DND-41 (cell line): ENCODE results near the gene VWDE.

Experiments
- ATAC-seq: fragments of 200-7000 bp; cut with Tn5 transposase; 3 replicates; pipeline ENCODE4 v1.9.1; 2021; ENCODE audit warnings: low read depth; ENCODE audit not compliant: insufficient read depth
- DNase-seq: peaks from one replicate; pipeline ENCODE4 v3.0.0-alpha.2; 2020
- H2AFZ ChIP-seq: 2 replicates; pipeline ENCODE4 v1.6.0; 2012; ENCODE audit warnings: low read depth, low read length
- H3K27ac ChIP-seq: 2 replicates; pipeline ENCODE4 v1.5.1; 2012; ENCODE audit warnings: low read length, inconsistent platforms
- H3K27me3 ChIP-seq: fragments of 200-600 bp; sonication (generic); 2 replicates; pipeline ENCODE4 v1.6.0; 2012; ENCODE audit warnings: low read length, mild to moderate bottlenecking, inconsistent platforms; ENCODE audit not compliant: insufficient read depth, poor library complexity
- H3K36me3 ChIP-seq: 2 replicates; pipeline ENCODE4 v1.5.1; 2012; ENCODE audit warnings: low read length, inconsistent platforms; ENCODE audit not compliant: insufficient read depth
- H3K4me1 ChIP-seq: 2 replicates; pipeline ENCODE4 v1.5.1; 2012; ENCODE audit warnings: mild to moderate bottlenecking, low read length; ENCODE audit not compliant: insufficient read depth
- H3K4me2 ChIP-seq: 2 replicates; pipeline ENCODE4 v1.6.0; 2012; ENCODE audit warnings: mild to moderate bottlenecking, moderate library complexity, low read length, inconsistent platforms; ENCODE audit not compliant: insufficient read depth
- H3K4me3 ChIP-seq, 2 experiments: fragments of 200-600 bp in 1 of 2; shearing (Covaris generic) in 1 of 2; 2 replicates each; pipeline ENCODE4 v1.5.1; 2012 to 2016; ENCODE audit warnings: inconsistent platforms in 2 of 2, low read length in 2 of 2, mild to moderate bottlenecking in 2 of 2, low read depth in 1 of 2, moderate library complexity in 1 of 2
- H3K79me2 ChIP-seq: 2 replicates; pipeline ENCODE4 v1.6.0; 2012; ENCODE audit warnings: low read length, inconsistent platforms; ENCODE audit not compliant: insufficient read depth
- H3K9ac ChIP-seq: 2 replicates; pipeline ENCODE4 v1.6.0; 2012; ENCODE audit warnings: low read depth, mild to moderate bottlenecking, inconsistent platforms, low read length, moderate library complexity
- H3K9me3 ChIP-seq: 2 replicates; pipeline ENCODE4 v1.5.1; 2012; ENCODE audit warnings: low read length, moderate library complexity, mild to moderate bottlenecking, inconsistent platforms; ENCODE audit not compliant: insufficient read depth, severe bottlenecking
- H4K20me1 ChIP-seq: 2 replicates; pipeline ENCODE4 v1.6.0; 2012; ENCODE audit warnings: low read length; ENCODE audit not compliant: insufficient read depth
- CTCF ChIP-seq: IDR thresholded peaks from 2 replicates; pipeline ENCODE4 v1.5.1; 2012; ENCODE audit warnings: borderline replicate concordance, low read length, moderate library complexity, mild to moderate bottlenecking; ENCODE audit not compliant: poor library complexity, severe bottlenecking; ENCODE audit errors: extremely low read depth
- EZH2 ChIP-seq: IDR thresholded peaks from 3 replicates; pipeline ENCODE4 v1.6.1; 2012; ENCODE audit warnings: borderline replicate concordance, low read depth, mild to moderate bottlenecking, moderate library complexity, low read length, inconsistent platforms; ENCODE audit not compliant: severe bottlenecking

VWDE gene

GRCh38 chr7:12389089-12389700, 14.5 kb downstream of the VWDE start:
- H3K27ac ChIP-seq = no peak overlapping the region
- H3K36me3 ChIP-seq = no peaks in the 10 kb centered on the region
- no peak overlapping the region for H2AFZ ChIP-seq
- H3K4me1 ChIP-seq = no peaks in the 10 kb centered on the region
- H3K4me3 ChIP-seq = no peak overlapping the region
- H3K9ac ChIP-seq = no peak overlapping the region
- peak; percentile 77 for TF ChIP-seq CTCF
- TF ChIP-seq EZH2 = no peak
- no peaks in the 10 kb centered on the region for H4K20me1 ChIP-seq
- ATAC-seq (peak; percentile 74; the same call in 2 of the 3 replicates), DNase-seq (peak; percentile 34)
- H3K79me2 ChIP-seq = no peaks in the 10 kb centered on the region
- H3K4me2 ChIP-seq = no peak overlapping the region
- H3K9me3 ChIP-seq = no peaks in the 10 kb centered on the region
- H3K27me3 ChIP-seq = no peaks in the 10 kb centered on the region

- no peak for TF ChIP-seq EZH2
- no peak for TF ChIP-seq CTCF
- no peaks in the 10 kb centered on the region for H3K36me3 ChIP-seq
- H3K4me1 ChIP-seq = no peaks in the 10 kb centered on the region
- H3K4me2 ChIP-seq = no peak overlapping the region
- no peak overlapping the region for H3K27ac ChIP-seq
- H3K4me3 ChIP-seq = no peak overlapping the region
- no peaks in the 10 kb centered on the region for H3K27me3 ChIP-seq
- H3K9ac ChIP-seq = no peak overlapping the region
- no peak for DNase-seq
- no peak overlapping the region for H2AFZ ChIP-seq
- no peak for ATAC-seq
- no peaks in the 10 kb centered on the region for H3K79me2 ChIP-seq
- H3K9me3 ChIP-seq = no peaks in the 10 kb centered on the region
- H4K20me1 ChIP-seq = no peaks in the 10 kb centered on the region
Measured at GRCh38 chr7:12386313-12386740, 17.3 kb downstream of the VWDE start.

- Histone ChIP-seq H2AFZ (no peak overlapping the region), H3K9me3 (no peaks in the 10 kb centered on the region), H3K36me3 (no peaks in the 10 kb centered on the region), H3K4me1 (no peaks in the 10 kb centered on the region), H3K27ac (no peak overlapping the region), H4K20me1 (no peaks in the 10 kb centered on the region), H3K4me3 (no peak overlapping the region), H3K9ac (no peak overlapping the region), H3K27me3 (no peaks in the 10 kb centered on the region), H3K4me2 (no peak overlapping the region), H3K79me2 (no peaks in the 10 kb centered on the region)
- DNase-seq (no peak), ATAC-seq (no peak)
- no peak for TF ChIP-seq EZH2
- no peak for TF ChIP-seq CTCF
Measured at GRCh38 chr7:12385364-12385786, 18.3 kb downstream of the VWDE start.
